Tibial nerve (tissue), 3 donors: ENCODE measurements around the gene ZNF274.

ENCODE experiments used
- POLR2A ChIP-seq, 2 donors: fragments of 450-650 bp; IDR thresholded peaks; one replicate each; pipeline ENCODE4 v1.6.1; 2017; ENCODE audit warnings: antibody characterized with exemption in 2 of 2, mild to moderate bottlenecking in 2 of 2, moderate library complexity in 2 of 2
- TF ChIP-seq, protein P1 (sequence below), 5 experiments: fragments of 200-600 bp in 3 of 5; fragments of 450-650 bp in 2 of 5; sonication (generic) in 3 of 5; IDR thresholded peaks; one replicate each; pipeline ENCODE4 v1.5.1; 2016 to 2019; ENCODE audit warnings: antibody characterized with exemption in 5 of 5, mild to moderate bottlenecking in 3 of 5, moderate library complexity in 2 of 5

DNA sequence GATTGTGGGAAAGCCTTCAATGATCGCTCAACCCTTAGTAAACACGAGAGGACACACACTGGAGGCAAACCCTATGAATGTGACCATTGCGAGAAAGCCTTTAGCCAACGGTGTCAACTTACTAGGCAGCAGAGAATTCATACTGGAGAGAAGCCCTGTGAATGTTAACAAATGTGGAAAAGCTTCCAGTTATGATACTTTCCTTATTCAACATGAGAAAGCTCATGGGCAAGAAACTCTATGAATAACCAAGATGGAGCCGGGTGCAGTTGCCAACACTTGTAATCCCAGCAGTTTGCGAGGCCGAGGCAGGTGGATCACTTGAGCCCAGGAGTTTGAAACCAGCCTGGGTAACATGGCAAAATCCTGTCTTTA is 80.0 kb downstream of the ZNF274 start:
- TF ChIP-seq, protein P1, sequence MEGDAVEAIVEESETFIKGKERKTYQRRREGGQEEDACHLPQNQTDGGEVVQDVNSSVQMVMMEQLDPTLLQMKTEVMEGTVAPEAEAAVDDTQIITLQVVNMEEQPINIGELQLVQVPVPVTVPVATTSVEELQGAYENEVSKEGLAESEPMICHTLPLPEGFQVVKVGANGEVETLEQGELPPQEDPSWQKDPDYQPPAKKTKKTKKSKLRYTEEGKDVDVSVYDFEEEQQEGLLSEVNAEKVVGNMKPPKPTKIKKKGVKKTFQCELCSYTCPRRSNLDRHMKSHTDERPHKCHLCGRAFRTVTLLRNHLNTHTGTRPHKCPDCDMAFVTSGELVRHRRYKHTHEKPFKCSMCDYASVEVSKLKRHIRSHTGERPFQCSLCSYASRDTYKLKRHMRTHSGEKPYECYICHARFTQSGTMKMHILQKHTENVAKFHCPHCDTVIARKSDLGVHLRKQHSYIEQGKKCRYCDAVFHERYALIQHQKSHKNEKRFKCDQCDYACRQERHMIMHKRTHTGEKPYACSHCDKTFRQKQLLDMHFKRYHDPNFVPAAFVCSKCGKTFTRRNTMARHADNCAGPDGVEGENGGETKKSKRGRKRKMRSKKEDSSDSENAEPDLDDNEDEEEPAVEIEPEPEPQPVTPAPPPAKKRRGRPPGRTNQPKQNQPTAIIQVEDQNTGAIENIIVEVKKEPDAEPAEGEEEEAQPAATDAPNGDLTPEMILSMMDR (IDR thresholded peaks at IDR 0.05): no peak
- TF ChIP-seq POLR2A (IDR thresholded peaks at IDR 0.05): no peak
